WTC11 (cell line): Measurements from ENCODE around the gene ST6GALNAC6. TPM values are rescaled to one million over a fixed set of nuclear protein-coding genes. Genes with fewer than 3 reads are reported as not detected.

ENCODE experiments used
- ATAC-seq: fragments of 200-7000 bp; cut with Tn5 transposase; 2 replicates; pipeline ENCODE4 v1.10.0; 2021; ENCODE audit warnings: mild to moderate bottlenecking, moderate library complexity
- CTCF ChIA-PET: fragments of 300-600 bp; sonication (Branson Sonifier 250); formaldehyde crosslinking; loops from one replicate; lab custom pipeline; 2021; ENCODE audit warnings: antibody characterized with exemption; lab: Charles Lee
- POLR2A ChIA-PET: fragments of 350-600 bp; sonication (Branson Sonifier 250); formaldehyde crosslinking; loops from one replicate; lab custom pipeline; 2021; ENCODE audit warnings: antibody characterized with exemption; lab: Charles Lee
- DNase-seq: peaks from one replicate; pipeline ENCODE4 v3.0.0; 2021; ENCODE audit warnings: low spot score
- H3K27ac Mint-ChIP-seq: 2 replicates; pipeline ENCODE4 v1.8.0; 2021; ENCODE audit warnings: mixed read lengths
- H3K27me3 Mint-ChIP-seq: 2 replicates; pipeline ENCODE4 v1.8.0; 2021; ENCODE audit warnings: low read depth, mild to moderate bottlenecking, moderate library complexity, mixed read lengths
- H3K36me3 Mint-ChIP-seq: 2 replicates; pipeline ENCODE4 v1.8.0; 2021; ENCODE audit warnings: mixed read lengths
- H3K4me1 Mint-ChIP-seq: 2 replicates; pipeline ENCODE4 v1.8.0; 2022; ENCODE audit warnings: mixed read lengths
- H3K4me3 Mint-ChIP-seq: 2 replicates; pipeline ENCODE4 v1.8.0; 2021; ENCODE audit warnings: mild to moderate bottlenecking, moderate library complexity, mixed read lengths
- H3K9me3 Mint-ChIP-seq: 2 replicates; pipeline ENCODE4 v1.8.0; 2021; ENCODE audit warnings: mixed read lengths
- ATF1 ChIP-seq: sonication (generic); formaldehyde crosslinking; IDR thresholded peaks from 2 replicates; pipeline ENCODE4 v1.8.1; 2023; ENCODE audit warnings: mild to moderate bottlenecking, moderate library complexity, missing genetic modification reagents
- CBFB ChIP-seq: sonication (generic); formaldehyde crosslinking; IDR thresholded peaks from 2 replicates; pipeline ENCODE4 v1.8.1; 2022; ENCODE audit warnings: mild to moderate bottlenecking, low read depth, missing genetic modification reagents
- ESRRA ChIP-seq: sonication (generic); formaldehyde crosslinking; IDR thresholded peaks from 2 replicates; pipeline ENCODE4 v1.8.1; 2022; ENCODE audit warnings: mild to moderate bottlenecking, missing genetic modification reagents, borderline replicate concordance
- FOXP1 ChIP-seq: sonication (generic); formaldehyde crosslinking; IDR thresholded peaks from 2 replicates; pipeline ENCODE4 v1.8.0; 2022; ENCODE audit warnings: missing genetic modification reagents, mild to moderate bottlenecking, moderate library complexity, borderline replicate concordance
- GTF2I ChIP-seq: fragments of 250-450 bp; sonication (Bioruptor Pico); conservative IDR thresholded peaks from 2 replicates; pipeline ENCODE4 v1.4.0; 2021; ENCODE audit warnings: mild to moderate bottlenecking
- KAT7 ChIP-seq: sonication (generic); formaldehyde crosslinking; IDR thresholded peaks from 2 replicates; pipeline ENCODE4 v1.8.1; 2023; ENCODE audit warnings: missing genetic modification reagents, mild to moderate bottlenecking, borderline replicate concordance
- NFE2L1 ChIP-seq: sonication (generic); formaldehyde crosslinking; IDR thresholded peaks from 2 replicates; pipeline ENCODE4 v1.8.1; 2023; ENCODE audit warnings: missing genetic modification reagents
- SOX15 ChIP-seq: fragments of 250-450 bp; sonication (Bioruptor Pico); IDR thresholded peaks from 2 replicates; pipeline ENCODE4 v1.9.0; 2021; ENCODE audit warnings: mild to moderate bottlenecking
- ZNF317 ChIP-seq: sonication (generic); formaldehyde crosslinking; IDR thresholded peaks from 2 replicates; pipeline ENCODE4 v1.8.1; 2023; ENCODE audit warnings: low read depth, mild to moderate bottlenecking, moderate library complexity, missing genetic modification reagents, borderline replicate concordance
- ZNF396 ChIP-seq: fragments of 250-450 bp; sonication (Bioruptor Pico); IDR thresholded peaks from 2 replicates; pipeline ENCODE4 v1.8.0; 2021; ENCODE audit warnings: mild to moderate bottlenecking, moderate library complexity, borderline replicate concordance
- total RNA-seq: library from RNA; stranded (reverse); gene quantifications from 3 replicates; pipeline ENCODE4 v1.2.3, GENCODE V29; 2021
- TF ChIP-seq, protein P1 (sequence below): fragments of 250-450 bp; sonication (Bioruptor Pico); IDR thresholded peaks from 2 replicates; pipeline ENCODE4 v1.9.0; 2021; ENCODE audit warnings: moderate library complexity, mild to moderate bottlenecking, inconsistent platforms, borderline replicate concordance
- TF ChIP-seq, protein P2 (sequence below): sonication (generic); formaldehyde crosslinking; IDR thresholded peaks from 2 replicates; pipeline ENCODE4 v1.8.1; 2022; ENCODE audit warnings: low read depth, missing genetic modification reagents, borderline replicate concordance
- TF ChIP-seq, protein P3 (sequence below): sonication (generic); formaldehyde crosslinking; conservative IDR thresholded peaks from 2 replicates; pipeline ENCODE4 v1.8.1; 2023; ENCODE audit warnings: mild to moderate bottlenecking, low read depth, missing genetic modification reagents, moderate library complexity
- TF ChIP-seq, protein P4 (sequence below): sonication (generic); formaldehyde crosslinking; IDR thresholded peaks from 2 replicates; pipeline ENCODE4 v1.8.1; 2023; ENCODE audit warnings: mild to moderate bottlenecking, missing genetic modification reagents, moderate library complexity
- TF ChIP-seq, protein P5 (sequence below): sonication (generic); formaldehyde crosslinking; IDR thresholded peaks from 2 replicates; pipeline ENCODE4 v1.8.1; 2022; ENCODE audit warnings: low read depth, mild to moderate bottlenecking, moderate library complexity, missing genetic modification reagents, borderline replicate concordance
- TF ChIP-seq, protein P6 (sequence below): fragments of 200-600 bp; IDR thresholded peaks from 2 replicates; pipeline ENCODE4 v1.8.0; 2022; ENCODE audit warnings: antibody characterized with exemption
- TF ChIP-seq, protein P7 (sequence below): fragments of 250-450 bp; sonication (Bioruptor Pico); IDR thresholded peaks from 2 replicates; pipeline ENCODE4 v1.9.0; 2021; ENCODE audit warnings: mild to moderate bottlenecking
- TF ChIP-seq, protein P8 (sequence below): sonication (generic); formaldehyde crosslinking; IDR thresholded peaks from 2 replicates; pipeline ENCODE4 v1.8.1; 2022; ENCODE audit warnings: mild to moderate bottlenecking, moderate library complexity, missing genetic modification reagents
- TF ChIP-seq, protein P9 (sequence below): sonication (generic); formaldehyde crosslinking; IDR thresholded peaks from 2 replicates; pipeline ENCODE4 v1.8.0; 2023; ENCODE audit warnings: missing genetic modification reagents

ST6GALNAC6 gene
- total RNA-seq, 1 experiment from 2014 or later: 47.5 TPM

DNA sequence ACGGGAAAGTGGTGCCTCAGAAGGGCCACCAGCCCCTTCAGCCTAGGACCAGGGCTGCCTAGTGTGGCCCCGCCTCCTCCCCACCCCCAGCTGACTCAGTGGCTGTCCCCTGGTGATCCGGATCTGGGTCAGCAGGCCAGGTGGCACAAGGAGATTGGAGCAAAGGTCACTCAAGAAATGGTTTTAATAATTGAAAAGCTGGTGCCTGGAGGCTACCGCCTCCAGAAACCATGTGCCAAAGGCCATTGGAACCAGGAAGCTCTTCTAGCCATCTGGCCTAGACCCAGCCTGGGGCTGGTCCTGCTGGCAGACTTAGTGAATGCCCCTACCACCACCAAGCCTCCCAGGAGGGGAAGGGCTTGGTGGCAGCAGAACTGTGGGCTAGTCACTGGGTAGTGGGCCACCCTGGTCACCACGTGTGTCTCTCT lies 15.9 kb upstream of the ST6GALNAC6 start:
- ChIA-PET CTCF (interaction anchor here (0.9 to 2.4 kb wide), 5 partner anchors 27 to 180 kb away, joined by 3 to 20 read pairs (median 14); partner anchors contain the start of gene TOR2A), POLR2A (interaction anchor here (2.1 kb wide), 1 partner anchor 18 kb away, joined by 8 read pairs; no protein-coding TSS in a partner anchor)
- no peak for DNase-seq
- Mint-ChIP-seq H3K4me3 (no peak overlapping the region), H3K27ac (no peak overlapping the region), H3K9me3 (no peaks in the 10 kb centered on the region), H3K27me3 (no peaks in the 10 kb centered on the region; the same call in 1 of the 2 replicates), H3K36me3 (peaks cover 6% of the 10 kb centered on the region; the same call in 1 of the 2 replicates), H3K4me1 (peaks cover 19% of the 10 kb centered on the region)
- TF ChIP-seq FOXP1 (CRISPR knock-in tag): no peak
- no peak for TF ChIP-seq ESRRA (CRISPR knock-in tag)
- TF ChIP-seq, protein P1, sequence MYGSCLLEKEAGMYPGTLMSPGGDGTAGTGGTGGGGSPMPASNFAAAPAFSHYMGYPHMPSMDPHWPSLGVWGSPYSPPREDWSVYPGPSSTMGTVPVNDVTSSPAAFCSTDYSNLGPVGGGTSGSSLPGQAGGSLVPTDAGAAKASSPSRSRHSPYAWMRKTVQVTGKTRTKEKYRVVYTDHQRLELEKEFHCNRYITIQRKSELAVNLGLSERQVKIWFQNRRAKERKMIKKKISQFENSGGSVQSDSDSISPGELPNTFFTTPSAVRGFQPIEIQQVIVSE (CRISPR knock-in tag): no peak
- no peak for TF ChIP-seq ATF1
- TF ChIP-seq, protein P2, sequence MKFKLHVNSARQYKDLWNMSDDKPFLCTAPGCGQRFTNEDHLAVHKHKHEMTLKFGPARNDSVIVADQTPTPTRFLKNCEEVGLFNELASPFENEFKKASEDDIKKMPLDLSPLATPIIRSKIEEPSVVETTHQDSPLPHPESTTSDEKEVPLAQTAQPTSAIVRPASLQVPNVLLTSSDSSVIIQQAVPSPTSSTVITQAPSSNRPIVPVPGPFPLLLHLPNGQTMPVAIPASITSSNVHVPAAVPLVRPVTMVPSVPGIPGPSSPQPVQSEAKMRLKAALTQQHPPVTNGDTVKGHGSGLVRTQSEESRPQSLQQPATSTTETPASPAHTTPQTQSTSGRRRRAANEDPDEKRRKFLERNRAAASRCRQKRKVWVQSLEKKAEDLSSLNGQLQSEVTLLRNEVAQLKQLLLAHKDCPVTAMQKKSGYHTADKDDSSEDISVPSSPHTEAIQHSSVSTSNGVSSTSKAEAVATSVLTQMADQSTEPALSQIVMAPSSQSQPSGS (CRISPR knock-in tag): no peak
- TF ChIP-seq, protein P3, sequence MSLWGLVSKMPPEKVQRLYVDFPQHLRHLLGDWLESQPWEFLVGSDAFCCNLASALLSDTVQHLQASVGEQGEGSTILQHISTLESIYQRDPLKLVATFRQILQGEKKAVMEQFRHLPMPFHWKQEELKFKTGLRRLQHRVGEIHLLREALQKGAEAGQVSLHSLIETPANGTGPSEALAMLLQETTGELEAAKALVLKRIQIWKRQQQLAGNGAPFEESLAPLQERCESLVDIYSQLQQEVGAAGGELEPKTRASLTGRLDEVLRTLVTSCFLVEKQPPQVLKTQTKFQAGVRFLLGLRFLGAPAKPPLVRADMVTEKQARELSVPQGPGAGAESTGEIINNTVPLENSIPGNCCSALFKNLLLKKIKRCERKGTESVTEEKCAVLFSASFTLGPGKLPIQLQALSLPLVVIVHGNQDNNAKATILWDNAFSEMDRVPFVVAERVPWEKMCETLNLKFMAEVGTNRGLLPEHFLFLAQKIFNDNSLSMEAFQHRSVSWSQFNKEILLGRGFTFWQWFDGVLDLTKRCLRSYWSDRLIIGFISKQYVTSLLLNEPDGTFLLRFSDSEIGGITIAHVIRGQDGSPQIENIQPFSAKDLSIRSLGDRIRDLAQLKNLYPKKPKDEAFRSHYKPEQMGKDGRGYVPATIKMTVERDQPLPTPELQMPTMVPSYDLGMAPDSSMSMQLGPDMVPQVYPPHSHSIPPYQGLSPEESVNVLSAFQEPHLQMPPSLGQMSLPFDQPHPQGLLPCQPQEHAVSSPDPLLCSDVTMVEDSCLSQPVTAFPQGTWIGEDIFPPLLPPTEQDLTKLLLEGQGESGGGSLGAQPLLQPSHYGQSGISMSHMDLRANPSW: no peak
- TF ChIP-seq, protein P4, sequence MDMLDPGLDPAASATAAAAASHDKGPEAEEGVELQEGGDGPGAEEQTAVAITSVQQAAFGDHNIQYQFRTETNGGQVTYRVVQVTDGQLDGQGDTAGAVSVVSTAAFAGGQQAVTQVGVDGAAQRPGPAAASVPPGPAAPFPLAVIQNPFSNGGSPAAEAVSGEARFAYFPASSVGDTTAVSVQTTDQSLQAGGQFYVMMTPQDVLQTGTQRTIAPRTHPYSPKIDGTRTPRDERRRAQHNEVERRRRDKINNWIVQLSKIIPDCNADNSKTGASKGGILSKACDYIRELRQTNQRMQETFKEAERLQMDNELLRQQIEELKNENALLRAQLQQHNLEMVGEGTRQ: no peak
- TF ChIP-seq, protein P5, sequence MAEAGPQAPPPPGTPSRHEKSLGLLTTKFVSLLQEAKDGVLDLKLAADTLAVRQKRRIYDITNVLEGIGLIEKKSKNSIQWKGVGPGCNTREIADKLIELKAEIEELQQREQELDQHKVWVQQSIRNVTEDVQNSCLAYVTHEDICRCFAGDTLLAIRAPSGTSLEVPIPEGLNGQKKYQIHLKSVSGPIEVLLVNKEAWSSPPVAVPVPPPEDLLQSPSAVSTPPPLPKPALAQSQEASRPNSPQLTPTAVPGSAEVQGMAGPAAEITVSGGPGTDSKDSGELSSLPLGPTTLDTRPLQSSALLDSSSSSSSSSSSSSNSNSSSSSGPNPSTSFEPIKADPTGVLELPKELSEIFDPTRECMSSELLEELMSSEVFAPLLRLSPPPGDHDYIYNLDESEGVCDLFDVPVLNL: no peak
- TF ChIP-seq, protein P6, sequence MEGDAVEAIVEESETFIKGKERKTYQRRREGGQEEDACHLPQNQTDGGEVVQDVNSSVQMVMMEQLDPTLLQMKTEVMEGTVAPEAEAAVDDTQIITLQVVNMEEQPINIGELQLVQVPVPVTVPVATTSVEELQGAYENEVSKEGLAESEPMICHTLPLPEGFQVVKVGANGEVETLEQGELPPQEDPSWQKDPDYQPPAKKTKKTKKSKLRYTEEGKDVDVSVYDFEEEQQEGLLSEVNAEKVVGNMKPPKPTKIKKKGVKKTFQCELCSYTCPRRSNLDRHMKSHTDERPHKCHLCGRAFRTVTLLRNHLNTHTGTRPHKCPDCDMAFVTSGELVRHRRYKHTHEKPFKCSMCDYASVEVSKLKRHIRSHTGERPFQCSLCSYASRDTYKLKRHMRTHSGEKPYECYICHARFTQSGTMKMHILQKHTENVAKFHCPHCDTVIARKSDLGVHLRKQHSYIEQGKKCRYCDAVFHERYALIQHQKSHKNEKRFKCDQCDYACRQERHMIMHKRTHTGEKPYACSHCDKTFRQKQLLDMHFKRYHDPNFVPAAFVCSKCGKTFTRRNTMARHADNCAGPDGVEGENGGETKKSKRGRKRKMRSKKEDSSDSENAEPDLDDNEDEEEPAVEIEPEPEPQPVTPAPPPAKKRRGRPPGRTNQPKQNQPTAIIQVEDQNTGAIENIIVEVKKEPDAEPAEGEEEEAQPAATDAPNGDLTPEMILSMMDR: no peak
- TF ChIP-seq GTF2I (CRISPR knock-in tag): no peak
- TF ChIP-seq, protein P7, sequence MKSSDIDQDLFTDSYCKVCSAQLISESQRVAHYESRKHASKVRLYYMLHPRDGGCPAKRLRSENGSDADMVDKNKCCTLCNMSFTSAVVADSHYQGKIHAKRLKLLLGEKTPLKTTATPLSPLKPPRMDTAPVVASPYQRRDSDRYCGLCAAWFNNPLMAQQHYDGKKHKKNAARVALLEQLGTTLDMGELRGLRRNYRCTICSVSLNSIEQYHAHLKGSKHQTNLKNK: no peak
- TF ChIP-seq ZNF317 (CRISPR knock-in tag): no peak
- no peak for TF ChIP-seq KAT7 (CRISPR knock-in tag)
- TF ChIP-seq SOX15 (CRISPR knock-in tag): no peak
- TF ChIP-seq ZNF396 (CRISPR knock-in tag): no peak
- no peak for TF ChIP-seq CBFB (CRISPR knock-in tag)
- no peak for TF ChIP-seq NFE2L1 (CRISPR knock-in tag)
- TF ChIP-seq, protein P8, sequence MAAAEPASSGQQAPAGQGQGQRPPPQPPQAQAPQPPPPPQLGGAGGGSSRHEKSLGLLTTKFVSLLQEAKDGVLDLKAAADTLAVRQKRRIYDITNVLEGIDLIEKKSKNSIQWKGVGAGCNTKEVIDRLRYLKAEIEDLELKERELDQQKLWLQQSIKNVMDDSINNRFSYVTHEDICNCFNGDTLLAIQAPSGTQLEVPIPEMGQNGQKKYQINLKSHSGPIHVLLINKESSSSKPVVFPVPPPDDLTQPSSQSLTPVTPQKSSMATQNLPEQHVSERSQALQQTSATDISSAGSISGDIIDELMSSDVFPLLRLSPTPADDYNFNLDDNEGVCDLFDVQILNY (CRISPR knock-in tag): no peak
- TF ChIP-seq, protein P9, sequence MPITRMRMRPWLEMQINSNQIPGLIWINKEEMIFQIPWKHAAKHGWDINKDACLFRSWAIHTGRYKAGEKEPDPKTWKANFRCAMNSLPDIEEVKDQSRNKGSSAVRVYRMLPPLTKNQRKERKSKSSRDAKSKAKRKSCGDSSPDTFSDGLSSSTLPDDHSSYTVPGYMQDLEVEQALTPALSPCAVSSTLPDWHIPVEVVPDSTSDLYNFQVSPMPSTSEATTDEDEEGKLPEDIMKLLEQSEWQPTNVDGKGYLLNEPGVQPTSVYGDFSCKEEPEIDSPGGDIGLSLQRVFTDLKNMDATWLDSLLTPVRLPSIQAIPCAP (CRISPR knock-in tag): no peak
- no peak for ATAC-seq
